ENCODE measurements around the gene ZCCHC12. TPM values are rescaled to one million over a fixed set of nuclear protein-coding genes. Genes with fewer than 3 reads are reported as not detected.

The ZCCHC12 gene
- total RNA-seq, 1 experiment from 2014 or later = 0.87 TPM

DNA sequence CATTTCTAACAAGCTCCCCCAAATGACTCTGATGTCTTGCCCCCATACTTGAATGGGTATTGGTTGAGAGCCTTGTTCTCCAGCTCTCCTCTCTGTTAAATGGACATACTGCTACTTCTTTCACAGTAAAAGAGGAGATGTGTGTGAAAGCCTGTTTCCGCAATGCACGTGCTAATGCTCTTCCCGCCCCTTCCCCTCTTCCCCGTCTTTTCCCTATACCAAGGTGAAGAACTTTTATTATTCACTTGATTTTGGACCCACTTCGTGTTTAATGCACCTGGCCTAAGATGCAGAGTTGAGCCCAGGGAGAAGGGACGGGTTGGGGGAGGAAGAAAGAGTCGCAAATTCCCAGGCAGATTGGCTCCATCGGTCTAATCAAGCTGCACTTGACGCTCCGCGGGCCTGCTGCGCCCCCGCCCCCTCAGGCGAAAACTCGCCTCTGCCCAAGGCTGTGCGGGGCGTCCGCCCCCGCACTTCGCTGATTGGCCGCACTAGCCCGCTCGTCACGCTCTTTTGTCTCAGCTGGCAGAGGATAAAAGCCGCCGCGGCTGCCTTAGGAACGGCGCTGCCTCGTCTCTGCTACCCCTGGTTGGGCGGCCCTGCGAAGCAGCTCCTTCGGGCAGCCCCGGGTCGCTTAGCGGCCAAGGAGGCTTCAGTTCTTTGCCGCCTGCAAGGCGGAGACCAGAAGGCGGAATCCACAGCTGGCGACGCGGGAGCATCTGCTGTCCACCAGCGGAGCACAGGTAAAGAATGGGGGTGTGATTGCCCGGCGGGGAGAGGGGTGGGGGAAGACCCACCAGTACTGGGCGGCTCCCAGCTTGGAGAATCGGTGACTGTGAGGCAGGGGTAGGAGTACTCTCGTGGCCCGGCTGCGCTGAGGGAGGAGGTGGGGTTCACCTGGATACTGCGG, at the start of gene ZCCHC12 (continued):
- TF ChIP-seq, protein P1, sequence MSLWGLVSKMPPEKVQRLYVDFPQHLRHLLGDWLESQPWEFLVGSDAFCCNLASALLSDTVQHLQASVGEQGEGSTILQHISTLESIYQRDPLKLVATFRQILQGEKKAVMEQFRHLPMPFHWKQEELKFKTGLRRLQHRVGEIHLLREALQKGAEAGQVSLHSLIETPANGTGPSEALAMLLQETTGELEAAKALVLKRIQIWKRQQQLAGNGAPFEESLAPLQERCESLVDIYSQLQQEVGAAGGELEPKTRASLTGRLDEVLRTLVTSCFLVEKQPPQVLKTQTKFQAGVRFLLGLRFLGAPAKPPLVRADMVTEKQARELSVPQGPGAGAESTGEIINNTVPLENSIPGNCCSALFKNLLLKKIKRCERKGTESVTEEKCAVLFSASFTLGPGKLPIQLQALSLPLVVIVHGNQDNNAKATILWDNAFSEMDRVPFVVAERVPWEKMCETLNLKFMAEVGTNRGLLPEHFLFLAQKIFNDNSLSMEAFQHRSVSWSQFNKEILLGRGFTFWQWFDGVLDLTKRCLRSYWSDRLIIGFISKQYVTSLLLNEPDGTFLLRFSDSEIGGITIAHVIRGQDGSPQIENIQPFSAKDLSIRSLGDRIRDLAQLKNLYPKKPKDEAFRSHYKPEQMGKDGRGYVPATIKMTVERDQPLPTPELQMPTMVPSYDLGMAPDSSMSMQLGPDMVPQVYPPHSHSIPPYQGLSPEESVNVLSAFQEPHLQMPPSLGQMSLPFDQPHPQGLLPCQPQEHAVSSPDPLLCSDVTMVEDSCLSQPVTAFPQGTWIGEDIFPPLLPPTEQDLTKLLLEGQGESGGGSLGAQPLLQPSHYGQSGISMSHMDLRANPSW (CRISPR knock-in tag; conservative IDR thresholded peaks at IDR 0.05; ENCODE audit: low read depth) = no peak
- TF ChIP-seq, protein P2, sequence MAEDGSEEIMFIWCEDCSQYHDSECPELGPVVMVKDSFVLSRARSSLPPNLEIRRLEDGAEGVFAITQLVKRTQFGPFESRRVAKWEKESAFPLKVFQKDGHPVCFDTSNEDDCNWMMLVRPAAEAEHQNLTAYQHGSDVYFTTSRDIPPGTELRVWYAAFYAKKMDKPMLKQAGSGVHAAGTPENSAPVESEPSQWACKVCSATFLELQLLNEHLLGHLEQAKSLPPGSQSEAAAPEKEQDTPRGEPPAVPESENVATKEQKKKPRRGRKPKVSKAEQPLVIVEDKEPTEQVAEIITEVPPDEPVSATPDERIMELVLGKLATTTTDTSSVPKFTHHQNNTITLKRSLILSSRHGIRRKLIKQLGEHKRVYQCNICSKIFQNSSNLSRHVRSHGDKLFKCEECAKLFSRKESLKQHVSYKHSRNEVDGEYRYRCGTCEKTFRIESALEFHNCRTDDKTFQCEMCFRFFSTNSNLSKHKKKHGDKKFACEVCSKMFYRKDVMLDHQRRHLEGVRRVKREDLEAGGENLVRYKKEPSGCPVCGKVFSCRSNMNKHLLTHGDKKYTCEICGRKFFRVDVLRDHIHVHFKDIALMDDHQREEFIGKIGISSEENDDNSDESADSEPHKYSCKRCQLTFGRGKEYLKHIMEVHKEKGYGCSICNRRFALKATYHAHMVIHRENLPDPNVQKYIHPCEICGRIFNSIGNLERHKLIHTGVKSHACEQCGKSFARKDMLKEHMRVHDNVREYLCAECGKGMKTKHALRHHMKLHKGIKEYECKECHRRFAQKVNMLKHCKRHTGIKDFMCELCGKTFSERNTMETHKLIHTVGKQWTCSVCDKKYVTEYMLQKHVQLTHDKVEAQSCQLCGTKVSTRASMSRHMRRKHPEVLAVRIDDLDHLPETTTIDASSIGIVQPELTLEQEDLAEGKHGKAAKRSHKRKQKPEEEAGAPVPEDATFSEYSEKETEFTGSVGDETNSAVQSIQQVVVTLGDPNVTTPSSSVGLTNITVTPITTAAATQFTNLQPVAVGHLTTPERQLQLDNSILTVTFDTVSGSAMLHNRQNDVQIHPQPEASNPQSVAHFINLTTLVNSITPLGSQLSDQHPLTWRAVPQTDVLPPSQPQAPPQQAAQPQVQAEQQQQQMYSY (CRISPR knock-in tag; IDR thresholded peaks at IDR 0.05) = peak; percentile 43; the same call in 1 of the 2 replicates
- TF ChIP-seq ZNF121 (CRISPR knock-in tag; IDR thresholded peaks at IDR 0.05) = no peak

DNA sequence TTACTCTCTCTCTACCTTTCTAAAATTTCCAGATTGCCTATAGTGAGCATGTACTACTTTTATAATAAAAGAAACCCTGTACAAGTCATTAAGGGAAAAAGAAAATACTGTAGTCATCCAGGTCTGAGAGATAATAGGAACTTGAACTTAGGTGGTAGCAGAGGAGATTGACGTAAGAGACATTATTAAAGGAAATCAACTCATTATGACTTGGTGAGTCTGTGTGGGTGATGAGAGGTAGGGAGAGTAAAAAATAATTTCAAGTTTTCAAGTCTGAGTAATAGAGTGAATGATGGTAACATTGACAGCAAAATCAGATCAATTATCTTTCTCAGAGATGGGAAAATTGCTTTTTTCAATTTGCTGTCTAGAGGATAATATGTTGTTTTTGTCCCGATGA, 44.0 kb upstream of the ZCCHC12 start:
- POLR2A ChIA-PET = no interaction called here
- CTCF ChIA-PET = no interaction called here
- H3K27me3 Mint-ChIP-seq (ENCODE audit: low read depth) = no peaks in the 10 kb centered on the region

DNA sequence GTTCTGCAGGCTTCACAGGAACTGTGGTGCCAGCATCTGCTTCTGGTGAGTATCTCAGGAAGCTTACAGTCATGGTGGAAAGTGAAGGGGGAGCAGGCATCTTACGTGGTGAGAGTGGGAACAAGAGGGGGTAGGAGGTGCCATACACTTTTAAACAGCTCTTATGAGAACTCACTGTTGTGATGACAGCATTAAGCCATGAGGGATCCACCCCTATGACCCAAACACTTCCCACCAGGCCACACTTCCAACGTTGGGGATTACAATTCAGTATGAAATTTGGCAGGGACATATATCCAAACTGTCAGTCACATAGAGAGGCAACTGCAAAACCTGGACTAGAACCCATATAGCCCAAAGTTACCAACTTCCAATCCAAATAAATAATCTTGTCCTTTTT, 43.1 kb upstream of the ZCCHC12 start:
- H3K9me3 Mint-ChIP-seq = no peaks in the 10 kb centered on the region
- ATAC-seq = no peak
- no peak overlapping the region for H3K4me3 Mint-ChIP-seq
- no peaks in the 10 kb centered on the region for H3K4me1 Mint-ChIP-seq
- DNase-seq (ENCODE audit: low spot score) = no peak
- CTCF ChIA-PET = no interaction called here
- H3K27ac Mint-ChIP-seq = no peak overlapping the region
- H3K27me3 Mint-ChIP-seq (ENCODE audit: low read depth) = no peaks in the 10 kb centered on the region
- TF ChIP-seq JAZF1 (CRISPR knock-in tag; IDR thresholded peaks at IDR 0.05) (no peak), ZNF263 (CRISPR knock-in tag; IDR thresholded peaks at IDR 0.05; ENCODE audit: low read depth) (no peak), ATF1 (CRISPR knock-in tag; IDR thresholded peaks at IDR 0.05) (no peak), NFATC4 (CRISPR knock-in tag; IDR thresholded peaks at IDR 0.05) (no peak), TEAD4 (CRISPR knock-in tag; IDR thresholded peaks at IDR 0.05) (no peak), RORB (CRISPR knock-in tag; IDR thresholded peaks at IDR 0.05) (no peak), ZNF138 (CRISPR knock-in tag; conservative IDR thresholded peaks at IDR 0.05) (no peak)
- POLR2A ChIA-PET = no interaction called here
- no peaks in the 10 kb centered on the region for H3K36me3 Mint-ChIP-seq

More for the DNA sequence above, 44.0 kb upstream of the ZCCHC12 start:
- no peaks in the 10 kb centered on the region for H3K4me1 Mint-ChIP-seq
- no peak for DNase-seq (ENCODE audit: low spot score)
- TF ChIP-seq, protein P3, sequence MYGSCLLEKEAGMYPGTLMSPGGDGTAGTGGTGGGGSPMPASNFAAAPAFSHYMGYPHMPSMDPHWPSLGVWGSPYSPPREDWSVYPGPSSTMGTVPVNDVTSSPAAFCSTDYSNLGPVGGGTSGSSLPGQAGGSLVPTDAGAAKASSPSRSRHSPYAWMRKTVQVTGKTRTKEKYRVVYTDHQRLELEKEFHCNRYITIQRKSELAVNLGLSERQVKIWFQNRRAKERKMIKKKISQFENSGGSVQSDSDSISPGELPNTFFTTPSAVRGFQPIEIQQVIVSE (CRISPR knock-in tag; IDR thresholded peaks at IDR 0.05; ENCODE audit: borderline replicate concordance) = no peak
- TF ChIP-seq, protein P4, sequence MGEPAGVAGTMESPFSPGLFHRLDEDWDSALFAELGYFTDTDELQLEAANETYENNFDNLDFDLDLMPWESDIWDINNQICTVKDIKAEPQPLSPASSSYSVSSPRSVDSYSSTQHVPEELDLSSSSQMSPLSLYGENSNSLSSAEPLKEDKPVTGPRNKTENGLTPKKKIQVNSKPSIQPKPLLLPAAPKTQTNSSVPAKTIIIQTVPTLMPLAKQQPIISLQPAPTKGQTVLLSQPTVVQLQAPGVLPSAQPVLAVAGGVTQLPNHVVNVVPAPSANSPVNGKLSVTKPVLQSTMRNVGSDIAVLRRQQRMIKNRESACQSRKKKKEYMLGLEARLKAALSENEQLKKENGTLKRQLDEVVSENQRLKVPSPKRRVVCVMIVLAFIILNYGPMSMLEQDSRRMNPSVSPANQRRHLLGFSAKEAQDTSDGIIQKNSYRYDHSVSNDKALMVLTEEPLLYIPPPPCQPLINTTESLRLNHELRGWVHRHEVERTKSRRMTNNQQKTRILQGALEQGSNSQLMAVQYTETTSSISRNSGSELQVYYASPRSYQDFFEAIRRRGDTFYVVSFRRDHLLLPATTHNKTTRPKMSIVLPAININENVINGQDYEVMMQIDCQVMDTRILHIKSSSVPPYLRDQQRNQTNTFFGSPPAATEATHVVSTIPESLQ (CRISPR knock-in tag; IDR thresholded peaks at IDR 0.05) = no peak
- TF ChIP-seq, protein P5, sequence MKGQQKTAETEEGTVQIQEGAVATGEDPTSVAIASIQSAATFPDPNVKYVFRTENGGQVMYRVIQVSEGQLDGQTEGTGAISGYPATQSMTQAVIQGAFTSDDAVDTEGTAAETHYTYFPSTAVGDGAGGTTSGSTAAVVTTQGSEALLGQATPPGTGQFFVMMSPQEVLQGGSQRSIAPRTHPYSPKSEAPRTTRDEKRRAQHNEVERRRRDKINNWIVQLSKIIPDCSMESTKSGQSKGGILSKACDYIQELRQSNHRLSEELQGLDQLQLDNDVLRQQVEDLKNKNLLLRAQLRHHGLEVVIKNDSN (CRISPR knock-in tag; IDR thresholded peaks at IDR 0.05) = no peak
- TF ChIP-seq MXD4 (CRISPR knock-in tag; IDR thresholded peaks at IDR 0.05; ENCODE audit: borderline replicate concordance) = no peak
- TF ChIP-seq, protein P6, sequence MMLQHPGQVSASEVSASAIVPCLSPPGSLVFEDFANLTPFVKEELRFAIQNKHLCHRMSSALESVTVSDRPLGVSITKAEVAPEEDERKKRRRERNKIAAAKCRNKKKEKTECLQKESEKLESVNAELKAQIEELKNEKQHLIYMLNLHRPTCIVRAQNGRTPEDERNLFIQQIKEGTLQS (CRISPR knock-in tag; conservative IDR thresholded peaks at IDR 0.05) = no peak
- H3K36me3 Mint-ChIP-seq = no peaks in the 10 kb centered on the region
- no peak overlapping the region for H3K4me3 Mint-ChIP-seq
- no peak overlapping the region for H3K27ac Mint-ChIP-seq
- no peak for ATAC-seq
- H3K9me3 Mint-ChIP-seq = no peaks in the 10 kb centered on the region

Data from WTC11 (cell line).